PFSK-1 (cell line): ENCODE data around the gene TRIM29.

Experiments used
- FOXP2 ChIP-seq: optimal IDR thresholded peaks from 2 replicates; pipeline ENCODE3; 2011; ENCODE audit warnings: borderline replicate concordance, control low read depth, inconsistent platforms; ENCODE audit not compliant: insufficient read depth; ENCODE audit errors: extremely low read length, extremely low read depth
- POLR2AphosphoS5 ChIP-seq: IDR thresholded peaks from 2 replicates; pipeline ENCODE4 v1.6.1; 2012; ENCODE audit warnings: low read depth, mild to moderate bottlenecking, control low read depth, low read length, moderate library complexity
- SIN3A ChIP-seq: IDR thresholded peaks from 2 replicates; pipeline ENCODE4 v1.6.1; 2012; ENCODE audit warnings: mild to moderate bottlenecking, low read length, moderate library complexity, borderline replicate concordance; ENCODE audit not compliant: insufficient read depth
- TAF1 ChIP-seq: IDR thresholded peaks from 2 replicates; pipeline ENCODE4 v1.6.1; 2012; ENCODE audit warnings: low read length, control low read depth, borderline replicate concordance; ENCODE audit not compliant: insufficient read depth
- TF ChIP-seq, protein P1 (sequence below), 2 experiments: IDR thresholded peaks; 2 replicates each; pipeline versions ENCODE4 v1.6.1 to v1.8.0; 2011 to 2012; ENCODE audit warnings: low read depth in 2 of 2, low read length in 2 of 2, control low read depth in 1 of 2, inconsistent platforms in 1 of 2, mild to moderate bottlenecking in 1 of 2, moderate library complexity in 1 of 2; ENCODE audit not compliant: insufficient read depth in 1 of 2

The TRIM29 gene

GRCh38 chr11:120065176-120065575 is 72.7 kb downstream of the TRIM29 start:
- TF ChIP-seq TAF1 = no peak

GRCh38 chr11:120064341-120064740 is 73.6 kb downstream of the TRIM29 start:
- TF ChIP-seq TAF1 (no peak), SIN3A (no peak), POLR2AphosphoS5 (no peak), FOXP2 (no peak)

DNA sequence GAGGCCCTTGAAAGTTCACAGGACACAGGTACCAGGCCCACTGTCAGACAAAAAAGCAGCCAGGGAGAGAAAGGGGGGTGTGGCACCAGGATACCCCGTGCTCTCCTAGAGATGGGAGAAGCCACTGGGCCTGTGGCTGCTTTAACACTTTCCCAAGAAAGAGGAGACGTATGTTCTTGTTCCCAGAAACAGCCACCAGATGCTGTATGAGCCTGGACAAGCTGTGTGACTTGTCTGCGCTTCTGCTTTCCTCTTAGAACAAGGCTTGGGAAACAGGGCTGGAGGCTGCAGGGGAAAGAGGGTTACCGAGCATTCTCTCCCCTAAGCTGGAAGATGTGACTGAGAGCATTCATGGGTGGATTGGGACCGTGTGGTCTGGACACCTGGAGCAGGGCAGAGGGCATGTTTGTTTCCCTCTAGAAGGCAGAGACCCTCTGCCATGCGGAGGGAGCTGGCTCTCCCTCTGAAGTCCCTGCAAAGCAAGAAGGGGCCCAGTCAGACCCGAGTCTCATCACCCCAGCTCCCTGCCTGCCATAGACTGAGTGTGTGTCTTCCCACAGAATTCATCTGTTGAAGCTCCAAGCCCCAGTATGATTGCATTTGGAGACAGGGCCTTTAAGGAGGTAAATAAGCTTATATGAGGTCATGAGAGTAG is 74.1 kb downstream of the TRIM29 start:
- TF ChIP-seq, protein P1, sequence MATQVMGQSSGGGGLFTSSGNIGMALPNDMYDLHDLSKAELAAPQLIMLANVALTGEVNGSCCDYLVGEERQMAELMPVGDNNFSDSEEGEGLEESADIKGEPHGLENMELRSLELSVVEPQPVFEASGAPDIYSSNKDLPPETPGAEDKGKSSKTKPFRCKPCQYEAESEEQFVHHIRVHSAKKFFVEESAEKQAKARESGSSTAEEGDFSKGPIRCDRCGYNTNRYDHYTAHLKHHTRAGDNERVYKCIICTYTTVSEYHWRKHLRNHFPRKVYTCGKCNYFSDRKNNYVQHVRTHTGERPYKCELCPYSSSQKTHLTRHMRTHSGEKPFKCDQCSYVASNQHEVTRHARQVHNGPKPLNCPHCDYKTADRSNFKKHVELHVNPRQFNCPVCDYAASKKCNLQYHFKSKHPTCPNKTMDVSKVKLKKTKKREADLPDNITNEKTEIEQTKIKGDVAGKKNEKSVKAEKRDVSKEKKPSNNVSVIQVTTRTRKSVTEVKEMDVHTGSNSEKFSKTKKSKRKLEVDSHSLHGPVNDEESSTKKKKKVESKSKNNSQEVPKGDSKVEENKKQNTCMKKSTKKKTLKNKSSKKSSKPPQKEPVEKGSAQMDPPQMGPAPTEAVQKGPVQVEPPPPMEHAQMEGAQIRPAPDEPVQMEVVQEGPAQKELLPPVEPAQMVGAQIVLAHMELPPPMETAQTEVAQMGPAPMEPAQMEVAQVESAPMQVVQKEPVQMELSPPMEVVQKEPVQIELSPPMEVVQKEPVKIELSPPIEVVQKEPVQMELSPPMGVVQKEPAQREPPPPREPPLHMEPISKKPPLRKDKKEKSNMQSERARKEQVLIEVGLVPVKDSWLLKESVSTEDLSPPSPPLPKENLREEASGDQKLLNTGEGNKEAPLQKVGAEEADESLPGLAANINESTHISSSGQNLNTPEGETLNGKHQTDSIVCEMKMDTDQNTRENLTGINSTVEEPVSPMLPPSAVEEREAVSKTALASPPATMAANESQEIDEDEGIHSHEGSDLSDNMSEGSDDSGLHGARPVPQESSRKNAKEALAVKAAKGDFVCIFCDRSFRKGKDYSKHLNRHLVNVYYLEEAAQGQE (IDR thresholded peaks at IDR 0.05; ENCODE audit: insufficient read depth in 1 of 2, low read depth in 2 of 2, low read length in 2 of 2) = no peak
- TF ChIP-seq FOXP2 (no peak), SIN3A (no peak)

- no peak for TF ChIP-seq SIN3A
- TF ChIP-seq, protein P1 (IDR thresholded peaks at IDR 0.05; ENCODE audit: insufficient read depth in 1 of 2, low read depth in 2 of 2, low read length in 2 of 2) = no peak
- TF ChIP-seq POLR2AphosphoS5 = no peak
- TF ChIP-seq TAF1 = no peak
- TF ChIP-seq FOXP2 = no peak
Measured at GRCh38 chr11:120062561-120062930, 75.4 kb downstream of the TRIM29 start.

GRCh38 chr11:120061761-120062560 is 76.0 kb downstream of the TRIM29 start:
- TF ChIP-seq, protein P1 (IDR thresholded peaks at IDR 0.05; ENCODE audit: insufficient read depth in 1 of 2, low read depth in 2 of 2, low read length in 2 of 2) = no peak
- TF ChIP-seq TAF1 (no peak), FOXP2 (no peak), POLR2AphosphoS5 (no peak), SIN3A (no peak)
